Measurements from ENCODE around the gene SLC12A1. TPM values are rescaled to one million over a fixed set of nuclear protein-coding genes. Genes with fewer than 3 reads are reported as not detected.

SLC12A1 gene
- total and polyA plus RNA-seq, 2 of the 8 experiments (the other 6 are each of a cell fraction or from before 2014, with no cell fraction given): 0.63 to 1.0 TPM

- Histone ChIP-seq H3K36me3 (ENCODE audit: control insufficient read depth in 2 of 4, insufficient read depth in 4 of 4, low read length in 3 of 4) (no peaks in the 10 kb centered on the region), H2BK5ac (ENCODE audit: low read depth, low read length) (no peak overlapping the region), H3K4ac (replicated peaks; ENCODE audit: insufficient read length, low read depth, low read length) (no peak overlapping the region), H3K27me3 (replicated peaks in 1 of 4; ENCODE audit: control insufficient read depth in 3 of 4, extremely low read depth in 1 of 4, insufficient read depth in 3 of 4, low read length in 3 of 4) (no peaks in the 10 kb centered on the region), H2BK15ac (ENCODE audit: low read length) (no peak overlapping the region), H4K91ac (replicated peaks; ENCODE audit: insufficient read length, low read length) (no peak overlapping the region), H3K4me3 (ENCODE audit: extremely low read depth in 1 of 4, insufficient read depth in 2 of 4, low read depth in 3 of 4, low read length in 4 of 4) (no peak overlapping the region), H3K56ac (replicated peaks; ENCODE audit: insufficient read length, low read depth, low read length) (no peak overlapping the region), H3K14ac (ENCODE audit: insufficient read length) (no peak overlapping the region), H3K9ac (replicated peaks in 1 of 4; ENCODE audit: extremely low read depth in 1 of 4, low read depth in 3 of 4, low read length in 3 of 4) (no peak overlapping the region), H3K23ac (ENCODE audit: insufficient read length) (no peak overlapping the region), H3K27ac (ENCODE audit: low read depth, low read length) (no peak overlapping the region), H3K4me1 (replicated peaks in 1 of 4; ENCODE audit: control insufficient read depth in 3 of 4, insufficient read depth in 4 of 4, low read length in 3 of 4) (no peaks in the 10 kb centered on the region), H3K4me2 (ENCODE audit: insufficient read depth in 1 of 2, low read depth in 2 of 2, low read length in 2 of 2) (no peak overlapping the region), H3K9me3 (ENCODE audit: insufficient read depth in 2 of 2, low read depth in 1 of 2, low read length in 1 of 2) (no peaks in the 10 kb centered on the region), H4K8ac (ENCODE audit: extremely low read depth, insufficient read depth, low read length) (no peak overlapping the region), H4K20me1 (replicated peaks in 1 of 2; ENCODE audit: control insufficient read depth in 1 of 2, insufficient read depth in 2 of 2, low read length in 2 of 2) (no peaks in the 10 kb centered on the region), H2AFZ (ENCODE audit: low read length) (no peak overlapping the region), H3K23me2 (ENCODE audit: low read depth, low read length) (no peaks in the 10 kb centered on the region), H3K79me2 (ENCODE audit: control insufficient read depth in 1 of 2, insufficient read depth in 2 of 2, low read length in 2 of 2) (no peaks in the 10 kb centered on the region), H2BK12ac (ENCODE audit: low read depth, low read length) (no peak overlapping the region), H2BK20ac (ENCODE audit: low read length) (no peak overlapping the region), H4K5ac (ENCODE audit: insufficient read length, low read depth, low read length) (no peak overlapping the region), H2BK120ac (replicated peaks; ENCODE audit: low read depth, low read length) (no peak overlapping the region), H2AK5ac (ENCODE audit: low read depth, low read length) (no peak overlapping the region), H3K79me1 (ENCODE audit: low read depth, low read length) (no peaks in the 10 kb centered on the region), H3K18ac (ENCODE audit: extremely low read depth, low read length) (no peak overlapping the region)
- TF ChIP-seq SP4 (IDR thresholded peaks at IDR 0.05; ENCODE audit: low read length) (no peak), MAFK (IDR thresholded peaks at IDR 0.05; ENCODE audit: low read depth, low read length) (no peak), YY1 (IDR thresholded peaks at IDR 0.05; ENCODE audit: low read depth, low read length) (no peak), SIRT6 (IDR thresholded peaks at IDR 0.05; ENCODE audit: low read length) (no peak)
- 86% methylated on average over 1 of the region's 1 CpG; no CpG with 5 or more reads in 1 of the 2 experiments for WGBS, 2 experiments (ENCODE audit: extremely low coverage in 1 of 2, insufficient coverage in 1 of 2, insufficient read length in 1 of 2, insufficient replicate concordance in 2 of 2, low coverage in 1 of 2, low lambda C conversion rate in 2 of 2, missing lambda C conversion rate in 1 of 2)
- FAIRE-seq (no peak), DNase-seq (ENCODE audit: low read depth in 1 of 2, low spot score in 2 of 2) (no peak)
- ChIA-PET CTCF (ENCODE audit: partially characterized antibody) (no interaction called here), POLR2A (ENCODE audit: partially characterized antibody) (no interaction called here)
These were observed 15.2 kb downstream of the SLC12A1 start for GRCh38 chr15:48221261-48221660.

All from H1 (cell line).